GM12891 (cell line): ENCODE data around the gene WFIKKN1.

Source experiments
- DNase-seq: peaks from one replicate; pipeline ENCODE4 v3.0.0; 2011; ENCODE audit warnings: low spot score; ENCODE audit not compliant: insufficient read length
- FAIRE-seq: peaks from 2 replicates; lab custom pipeline; 2011; peaks lifted over from hg19 to GRCh38; lab: Jason Lieb, UNC
- PAX5 ChIP-seq: IDR thresholded peaks from 2 replicates; pipeline ENCODE4 v1.6.1; 2011; ENCODE audit warnings: low read length, moderate library complexity, mild to moderate bottlenecking; ENCODE audit not compliant: insufficient read depth, severe bottlenecking
- POLR2A ChIP-seq: IDR thresholded peaks from 2 replicates; pipeline ENCODE4 v1.6.1; 2011; ENCODE audit warnings: low read depth, low read length, control low read depth
- POLR2AphosphoS5 ChIP-seq: IDR thresholded peaks from 2 replicates; pipeline ENCODE4 v1.6.1; 2011; ENCODE audit warnings: low read depth, low read length, control low read depth
- POU2F2 ChIP-seq: IDR thresholded peaks from 2 replicates; pipeline ENCODE4 v1.6.1; 2011; ENCODE audit warnings: low read depth, mild to moderate bottlenecking, control low read depth, low read length, moderate library complexity
- SPI1 ChIP-seq: IDR thresholded peaks from 2 replicates; pipeline ENCODE4 v1.6.1; 2011; ENCODE audit warnings: low read depth, low read length, control low read depth
- TAF1 ChIP-seq: IDR thresholded peaks from 2 replicates; pipeline ENCODE4 v1.6.1; 2011; ENCODE audit warnings: low read depth, low read length, control low read depth

Gene WFIKKN1

DNA sequence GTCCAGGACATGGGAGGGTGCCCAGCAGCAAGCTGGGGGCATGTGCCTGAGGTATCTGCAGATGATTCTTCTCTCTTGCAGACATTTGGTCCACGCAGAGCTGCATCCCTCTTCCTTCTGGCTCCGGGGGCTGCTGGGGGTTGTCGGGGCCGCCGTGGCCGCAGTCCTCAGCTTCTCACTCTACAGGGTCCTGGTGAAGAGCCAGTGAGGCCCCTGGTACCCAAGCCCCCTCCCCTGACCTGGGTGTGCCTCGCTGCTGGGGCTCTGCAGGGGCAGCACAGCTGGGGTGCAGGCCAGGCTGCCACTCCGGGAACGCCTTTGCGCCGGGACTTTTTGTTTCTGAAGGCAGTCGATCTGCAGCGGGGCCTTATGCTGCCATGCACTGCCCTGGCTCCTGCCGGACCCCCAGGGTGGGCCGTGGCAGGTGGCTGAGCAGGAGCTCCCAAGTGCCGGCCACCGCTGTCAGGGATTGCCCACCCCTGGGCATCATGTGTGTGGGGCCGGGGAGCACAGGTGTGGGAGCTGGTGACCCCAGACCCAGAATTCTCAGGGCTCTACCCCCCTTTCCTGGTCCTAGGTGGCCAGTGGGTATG lies 42.7 kb downstream of the WFIKKN1 start:
- no peak for FAIRE-seq
- no peak for TF ChIP-seq SPI1
- no peak for DNase-seq

GRCh38 chr16:674214-674881 lies 43.6 kb downstream of the WFIKKN1 start:
- DNase-seq, result no peak
- no peak for FAIRE-seq
- no peak for TF ChIP-seq POU2F2
- TF ChIP-seq PAX5, result no peak
- TF ChIP-seq SPI1, result no peak
- no peak for TF ChIP-seq POLR2AphosphoS5

DNA sequence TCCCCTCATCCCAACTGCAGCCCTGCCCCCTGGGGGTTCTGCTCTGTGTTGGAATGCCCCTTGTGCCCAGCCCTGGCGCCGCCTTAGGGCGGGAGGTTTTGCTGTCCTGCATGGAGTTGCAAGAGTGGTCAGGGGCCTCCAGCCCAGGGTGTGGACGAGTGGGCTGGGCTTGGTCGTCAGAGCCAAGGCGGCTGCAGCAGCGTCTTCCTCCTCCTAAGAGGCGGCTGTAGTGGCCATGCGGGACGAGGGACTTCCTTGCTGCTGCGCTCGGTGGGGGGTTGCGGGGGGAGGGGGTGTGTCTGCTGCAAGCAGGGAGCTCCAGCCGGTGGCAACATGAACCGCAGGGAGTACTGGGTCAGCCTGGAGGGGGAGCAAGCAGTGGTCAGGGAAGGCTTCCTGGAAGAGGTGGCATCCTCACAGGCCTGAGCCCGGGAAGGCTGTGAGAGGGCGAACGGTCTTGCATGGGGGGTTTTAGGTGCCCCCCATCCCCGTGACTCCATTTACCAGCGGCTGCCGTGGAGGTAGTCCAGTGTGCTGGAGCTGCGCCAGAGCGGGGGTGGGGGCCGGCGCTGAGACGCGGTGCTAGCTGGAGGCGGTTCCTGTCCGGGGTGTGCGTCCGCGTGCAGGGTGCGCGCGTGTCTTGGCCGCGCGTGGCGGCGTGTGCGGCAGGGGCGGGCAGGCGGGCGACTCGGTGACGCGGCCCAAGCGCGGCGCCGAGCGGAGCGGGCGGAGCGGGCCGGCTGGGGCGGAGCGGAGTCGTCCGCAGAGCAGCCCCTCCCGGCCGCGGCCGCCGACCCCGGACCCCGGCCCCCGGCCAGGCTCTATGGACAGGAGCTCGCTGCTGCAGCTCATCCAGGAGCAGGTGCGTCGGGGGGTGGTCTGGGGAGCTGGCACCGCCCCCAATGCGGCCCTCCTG lies 44.4 kb downstream of the WFIKKN1 start, which contains the start of gene RHBDL1:
RHBDL1 (plus strand) TSS at position 704 of the 916 bp plus-strand sequence; CDS start at position 824, 120 bp downstream.
- DNase-seq (no peak), FAIRE-seq (peak; percentile 76)
- TF ChIP-seq POLR2AphosphoS5 (no peak), PAX5 (no peak), POLR2A (no peak), TAF1 (no peak), SPI1 (no peak), POU2F2 (no peak)

GRCh38 chr16:675884-676564 lies 45.2 kb downstream of the WFIKKN1 start:
- DNase-seq (no peak), FAIRE-seq (no peak)
- TF ChIP-seq POLR2A, result no peak

DNA sequence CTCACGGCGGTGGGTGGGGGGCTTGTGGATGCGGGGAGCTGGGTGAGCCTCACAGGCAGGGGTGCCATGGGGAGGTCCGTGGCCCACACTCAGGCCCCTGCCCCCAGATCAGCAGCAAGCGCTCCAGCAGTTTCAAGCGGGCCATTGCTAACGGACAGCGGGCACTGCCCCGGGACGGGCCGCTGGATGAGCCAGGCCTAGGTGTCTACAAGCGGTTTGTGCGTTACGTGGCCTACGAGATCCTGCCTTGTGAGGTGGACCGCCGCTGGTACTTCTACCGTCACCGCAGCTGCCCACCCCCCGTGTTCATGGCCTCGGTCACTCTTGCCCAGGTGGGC lies 45.7 kb downstream of the WFIKKN1 start:
- DNase-seq (no peak), FAIRE-seq (no peak)
- TF ChIP-seq POU2F2 (no peak), SPI1 (no peak), TAF1 (no peak), PAX5 (no peak), POLR2A (no peak), POLR2AphosphoS5 (no peak)

GRCh38 chr16:676913-677312 lies 46.1 kb downstream of the WFIKKN1 start:
- TF ChIP-seq TAF1 (no peak), POLR2A (no peak), SPI1 (no peak), POU2F2 (no peak), POLR2AphosphoS5 (no peak)
- DNase-seq (no peak), FAIRE-seq (no peak)

DNA sequence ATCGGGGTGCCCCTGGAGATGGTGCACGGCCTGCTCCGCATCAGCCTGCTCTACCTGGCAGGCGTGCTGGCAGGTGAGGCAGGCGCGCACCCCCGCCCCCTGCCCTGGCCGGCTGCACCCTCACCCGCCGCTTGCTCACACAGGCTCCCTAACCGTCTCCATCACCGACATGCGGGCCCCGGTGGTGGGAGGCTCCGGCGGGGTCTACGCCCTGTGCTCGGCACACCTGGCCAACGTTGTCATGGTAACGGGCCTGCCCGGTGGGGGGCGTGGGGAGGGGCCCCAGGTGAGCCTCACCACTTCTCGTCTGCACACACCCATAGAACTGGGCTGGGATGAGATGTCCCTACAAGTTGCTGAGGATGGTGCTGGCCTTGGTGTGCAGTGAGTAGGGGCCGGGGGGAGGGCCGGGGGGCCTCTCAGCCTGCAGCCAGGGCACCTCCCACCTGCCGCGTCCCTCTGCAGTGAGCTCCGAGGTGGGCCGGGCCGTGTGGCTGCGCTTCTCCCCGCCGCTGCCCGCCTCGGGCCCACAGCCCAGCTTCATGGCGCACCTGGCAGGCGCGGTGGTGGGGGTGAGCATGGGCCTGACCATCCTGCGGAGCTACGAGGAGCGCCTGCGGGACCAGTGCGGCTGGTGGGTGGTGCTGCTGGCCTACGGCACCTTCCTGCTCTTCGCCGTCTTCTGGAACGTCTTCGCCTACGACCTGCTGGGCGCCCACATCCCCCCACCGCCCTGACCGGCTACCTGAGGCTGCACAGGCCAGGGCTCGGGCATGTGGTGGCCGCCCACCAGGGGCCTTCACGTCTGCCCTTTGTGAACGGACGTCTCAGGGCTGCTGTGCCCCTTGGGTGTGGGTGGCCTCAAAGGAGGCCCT lies 46.8 kb downstream of the WFIKKN1 start:
- TF ChIP-seq TAF1 (no peak), PAX5 (no peak), POLR2A (no peak), SPI1 (no peak), POLR2AphosphoS5 (no peak), POU2F2 (no peak)
- DNase-seq (no peak), FAIRE-seq (no peak)

DNA sequence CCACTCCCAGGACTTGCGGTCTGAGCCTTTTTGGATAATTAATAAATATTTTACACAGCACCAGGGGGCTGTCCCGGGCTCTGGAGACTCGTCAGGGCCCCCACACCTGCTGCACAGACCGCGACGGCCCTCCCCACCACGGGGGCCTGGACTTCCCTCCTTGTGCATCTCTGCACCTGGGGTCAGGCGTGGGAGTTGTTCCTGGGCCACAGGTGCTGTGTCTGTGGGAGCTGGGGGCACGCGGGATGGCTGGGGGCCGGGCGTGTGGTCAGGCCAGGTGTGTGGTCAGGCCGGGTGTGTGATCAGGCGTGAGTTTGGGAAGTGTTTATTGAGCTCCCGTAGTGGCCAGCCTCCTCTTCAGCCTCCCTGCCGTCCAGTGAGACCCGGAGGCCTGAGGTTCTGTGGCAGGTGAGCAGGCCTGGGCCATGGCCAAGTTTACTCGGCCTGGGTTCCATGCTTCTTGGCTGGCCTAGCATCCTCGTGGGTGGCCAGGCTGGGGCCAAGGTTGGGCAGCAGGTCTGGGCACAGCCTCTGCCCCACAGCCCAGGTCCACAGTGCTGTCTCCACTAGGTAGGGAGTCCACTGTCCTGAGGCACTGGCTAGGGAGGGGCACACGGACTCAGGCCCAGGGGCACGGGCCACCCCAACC lies 47.5 kb downstream of the WFIKKN1 start:
- TF ChIP-seq POLR2A, result no peak
- no peak for TF ChIP-seq TAF1
- no peak for TF ChIP-seq POLR2AphosphoS5
- TF ChIP-seq SPI1, result no peak
- DNase-seq (no peak), FAIRE-seq (peak; percentile 38)
